ENCODE measurements around the gene APOO. TPM values are rescaled to one million over a fixed set of nuclear protein-coding genes. Genes with fewer than 3 reads are reported as not detected.
A peak's percentile ranks its signal among the peaks of the same experiment; 100 is the strongest.

APOO gene
- total RNA-seq, 1 experiment from 2014 or later: 28.0 TPM

DNA sequence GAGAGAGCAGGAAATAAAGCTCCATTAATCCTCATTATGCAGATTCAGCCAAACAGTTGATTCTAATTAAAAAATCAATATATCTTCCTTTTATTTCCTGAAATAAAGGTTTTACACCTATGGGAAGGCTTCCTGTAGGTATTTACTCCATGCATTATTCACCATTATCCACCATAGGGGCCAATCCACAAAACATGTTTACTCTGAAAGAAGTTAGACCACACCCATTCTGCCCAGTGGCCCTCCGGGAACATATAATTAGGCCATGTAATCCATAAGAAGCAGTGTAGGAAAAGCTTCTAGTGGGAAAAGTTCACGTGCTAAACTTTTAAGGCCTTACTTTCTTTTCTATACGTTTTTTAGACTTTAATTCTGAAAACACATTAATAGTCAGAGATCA is 67.1 kb downstream of the APOO start:
- no peak overlapping the region for H3K27ac ChIP-seq
- no peaks in the 10 kb centered on the region for H3K36me3 ChIP-seq
- no peaks in the 10 kb centered on the region for H3K27me3 ChIP-seq (replicated peaks)
- DNase-seq (ENCODE audit: low read depth in 1 of 2, low spot score in 2 of 2): no peak
- H3K4me1 ChIP-seq (replicated peaks): peaks cover 3% of the 10 kb centered on the region; the same call in 1 of the 2 replicates
- H3K9me3 ChIP-seq (replicated peaks): no peaks in the 10 kb centered on the region
- no peak overlapping the region for H3K4me3 ChIP-seq

DNA sequence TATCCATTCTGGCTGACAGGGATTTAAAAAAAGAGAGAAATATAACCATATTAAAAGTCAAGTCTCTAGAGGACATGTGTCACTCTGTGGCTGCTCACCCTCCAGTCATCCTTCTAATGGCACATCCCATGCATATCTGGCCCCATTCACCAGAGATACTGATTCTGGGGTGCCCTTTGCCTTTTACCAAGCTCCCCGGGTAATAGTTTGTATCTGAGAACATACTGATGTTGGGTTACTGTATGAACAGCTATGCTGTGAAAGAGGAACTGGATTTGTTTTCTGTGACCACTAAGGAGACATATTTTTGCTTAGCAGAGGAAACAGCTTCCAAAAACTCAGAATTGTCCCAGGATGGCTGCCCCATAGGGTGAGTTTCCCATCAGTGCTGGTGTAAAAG is 68.8 kb downstream of the APOO start:
- H3K27me3 ChIP-seq (replicated peaks): no peaks in the 10 kb centered on the region
- H3K9me3 ChIP-seq (replicated peaks): no peaks in the 10 kb centered on the region
- H3K27ac ChIP-seq: no peak overlapping the region
- H3K4me1 ChIP-seq (replicated peaks): no peaks in the 10 kb centered on the region
- DNase-seq (ENCODE audit: low read depth in 1 of 2, low spot score in 2 of 2): no peak
- H3K4me3 ChIP-seq: no peak overlapping the region
- H3K36me3 ChIP-seq: no peaks in the 10 kb centered on the region

DNA sequence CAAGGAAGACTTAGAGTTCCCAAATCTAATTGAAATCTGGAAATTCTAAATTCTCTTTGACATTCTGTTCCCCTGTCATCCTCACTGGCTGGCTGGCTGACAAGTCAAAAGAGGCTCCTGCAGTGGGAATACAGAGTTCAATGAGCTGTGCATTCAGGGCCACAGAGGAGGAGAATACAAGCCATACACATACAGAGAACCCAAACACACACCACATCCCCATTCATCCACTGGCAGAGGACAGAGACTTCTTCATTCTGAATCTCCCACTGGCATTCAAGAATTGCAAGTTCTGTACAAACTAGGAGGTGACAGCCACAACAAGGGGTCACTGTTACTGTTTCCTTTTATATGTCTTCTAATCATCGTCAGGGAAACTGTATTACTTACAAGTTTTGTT is 75.0 kb downstream of the APOO start:
- no peaks in the 10 kb centered on the region for H3K27me3 ChIP-seq (replicated peaks)
- H3K9me3 ChIP-seq (replicated peaks): no peaks in the 10 kb centered on the region
- H3K36me3 ChIP-seq: no peaks in the 10 kb centered on the region
- H3K4me1 ChIP-seq (replicated peaks): peaks cover 8% of the 10 kb centered on the region
- no peak for DNase-seq (ENCODE audit: low read depth in 1 of 2, low spot score in 2 of 2)
- H3K4me3 ChIP-seq: no peak overlapping the region
- no peak overlapping the region for H3K27ac ChIP-seq

DNA sequence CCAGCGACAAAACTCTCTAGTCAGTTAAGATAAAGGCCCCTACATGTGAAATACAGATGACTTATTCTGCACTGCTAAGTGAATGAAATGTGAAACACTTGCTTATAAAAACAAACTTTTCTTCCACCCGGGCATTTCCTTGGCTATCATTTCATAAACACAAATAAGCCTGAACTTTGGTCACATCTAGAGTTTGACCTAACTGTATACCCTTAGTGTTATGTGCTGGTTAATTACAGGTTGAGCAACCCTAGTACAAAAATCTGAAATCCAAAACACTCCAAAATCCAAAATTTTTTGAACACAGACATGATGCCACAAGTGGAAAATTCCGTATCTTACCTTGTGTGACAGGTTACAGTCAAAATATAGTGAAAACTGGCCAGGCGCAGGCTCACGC is 78.9 kb downstream of the APOO start:
- H3K27ac ChIP-seq: peak overlapping the region; percentile 66
- H3K27me3 ChIP-seq (replicated peaks): no peaks in the 10 kb centered on the region
- H3K9me3 ChIP-seq (replicated peaks): no peaks in the 10 kb centered on the region
- DNase-seq (ENCODE audit: low read depth in 1 of 2, low spot score in 2 of 2): peak in 1 of 2 experiments; percentile 34
- H3K4me1 ChIP-seq (replicated peaks): peaks cover 8% of the 10 kb centered on the region
- peak overlapping the region; percentile 22; the same call in 1 of the 2 replicates for H3K4me3 ChIP-seq
- no peaks in the 10 kb centered on the region for H3K36me3 ChIP-seq

- no peaks in the 10 kb centered on the region for H3K27me3 ChIP-seq (replicated peaks)
- H3K4me1 ChIP-seq (replicated peaks): peaks cover 26% of the 10 kb centered on the region
- H3K4me3 ChIP-seq: no peak overlapping the region
- no peak for DNase-seq (ENCODE audit: low read depth in 1 of 2, low spot score in 2 of 2)
- H3K9me3 ChIP-seq (replicated peaks): no peaks in the 10 kb centered on the region
- no peaks in the 10 kb centered on the region for H3K36me3 ChIP-seq
- no peak overlapping the region for H3K27ac ChIP-seq
Measured at GRCh38 chrX:23826653-23827052, 81.1 kb downstream of the APOO start.

DNA sequence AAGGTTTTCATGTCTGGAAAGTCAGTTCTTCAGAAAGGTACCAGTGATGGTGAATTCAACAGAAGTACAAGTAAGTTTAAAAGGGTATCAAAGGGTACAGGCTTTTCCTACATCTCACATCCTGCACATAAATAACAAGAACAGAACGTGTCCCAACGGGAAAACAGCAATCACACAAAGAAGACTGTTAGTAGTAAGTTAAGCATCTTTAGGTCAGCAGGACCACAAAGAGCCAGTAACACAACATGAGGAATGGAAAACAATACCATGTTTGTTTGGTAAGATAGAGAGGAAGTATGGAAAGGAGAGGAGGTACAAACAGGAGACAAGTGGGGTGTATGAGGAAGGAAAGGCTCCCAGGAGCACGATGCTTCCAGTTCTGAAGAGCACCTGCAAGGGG is 81.5 kb downstream of the APOO start:
- Histone ChIP-seq H3K9me3 (replicated peaks) (no peaks in the 10 kb centered on the region), H3K27me3 (replicated peaks) (no peaks in the 10 kb centered on the region), H3K27ac (no peak overlapping the region), H3K36me3 (no peaks in the 10 kb centered on the region), H3K4me1 (replicated peaks) (peaks cover 26% of the 10 kb centered on the region), H3K4me3 (no peak overlapping the region)
- no peak for DNase-seq (ENCODE audit: low read depth in 1 of 2, low spot score in 2 of 2)

DNA sequence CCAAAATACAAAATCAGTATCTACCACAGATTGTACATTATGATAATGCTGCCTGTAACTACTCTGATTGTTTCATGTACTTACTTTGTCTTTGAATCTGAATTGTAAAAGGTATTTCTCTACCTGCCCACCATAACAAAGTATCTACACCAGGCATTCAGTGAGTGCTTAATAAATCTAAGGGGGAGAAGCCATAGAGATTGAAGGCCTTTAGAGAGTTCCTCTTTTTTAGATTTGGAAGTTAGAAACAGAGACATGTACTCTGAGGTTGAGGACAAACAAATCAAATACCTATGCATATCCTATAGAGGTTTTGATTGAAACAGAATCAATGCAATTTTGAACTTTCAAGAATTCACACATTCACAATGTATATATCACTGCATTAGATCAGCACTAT is 82.1 kb downstream of the APOO start:
- peaks cover 26% of the 10 kb centered on the region for H3K4me1 ChIP-seq (replicated peaks)
- no peak for DNase-seq (ENCODE audit: low read depth in 1 of 2, low spot score in 2 of 2)

DNA sequence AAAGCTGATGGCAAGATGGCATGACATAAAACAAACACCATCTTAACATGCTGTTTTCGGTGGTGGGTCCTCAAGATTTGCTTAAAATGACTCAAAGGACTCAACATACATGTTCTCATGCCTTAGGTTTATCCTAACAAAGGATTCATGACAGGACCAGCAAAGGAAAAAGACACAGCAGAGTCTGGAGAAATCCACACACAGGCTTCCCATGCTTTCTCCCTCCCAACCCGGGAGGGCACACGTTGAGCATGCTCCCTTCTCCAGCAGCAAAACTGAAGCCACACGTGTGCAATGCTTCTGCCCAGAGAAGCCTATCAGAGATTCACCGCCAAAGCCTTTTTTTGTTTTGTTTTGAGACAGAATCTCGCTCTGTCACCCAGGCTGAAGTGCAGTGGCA is 84.9 kb downstream of the APOO start:
- DNase-seq (ENCODE audit: low read depth in 1 of 2, low spot score in 2 of 2): peak in 1 of 2 experiments; percentile 28
- H3K4me3 ChIP-seq: no peak overlapping the region
- no peaks in the 10 kb centered on the region for H3K9me3 ChIP-seq (replicated peaks)
- peak overlapping the region; percentile 90 for H3K27ac ChIP-seq
- H3K27me3 ChIP-seq (replicated peaks): no peaks in the 10 kb centered on the region
- no peaks in the 10 kb centered on the region for H3K36me3 ChIP-seq
- H3K4me1 ChIP-seq (replicated peaks): peaks cover 27% of the 10 kb centered on the region

More for the DNA sequence above, 82.1 kb downstream of the APOO start:
- Histone ChIP-seq H3K27ac (no peak overlapping the region), H3K9me3 (replicated peaks) (no peaks in the 10 kb centered on the region), H3K4me3 (no peak overlapping the region), H3K27me3 (replicated peaks) (no peaks in the 10 kb centered on the region), H3K36me3 (no peaks in the 10 kb centered on the region)

- Histone ChIP-seq H3K27me3 (replicated peaks) (no peaks in the 10 kb centered on the region), H3K36me3 (no peaks in the 10 kb centered on the region), H3K27ac (peak overlapping the region; percentile 90), H3K4me1 (replicated peaks) (peaks cover 27% of the 10 kb centered on the region), H3K4me3 (no peak overlapping the region), H3K9me3 (replicated peaks) (no peaks in the 10 kb centered on the region)
- DNase-seq (ENCODE audit: low read depth in 1 of 2, low spot score in 2 of 2): peak in 1 of 2 experiments; percentile 66
Measured at GRCh38 chrX:23822397-23822796, 85.3 kb downstream of the APOO start.

DNA sequence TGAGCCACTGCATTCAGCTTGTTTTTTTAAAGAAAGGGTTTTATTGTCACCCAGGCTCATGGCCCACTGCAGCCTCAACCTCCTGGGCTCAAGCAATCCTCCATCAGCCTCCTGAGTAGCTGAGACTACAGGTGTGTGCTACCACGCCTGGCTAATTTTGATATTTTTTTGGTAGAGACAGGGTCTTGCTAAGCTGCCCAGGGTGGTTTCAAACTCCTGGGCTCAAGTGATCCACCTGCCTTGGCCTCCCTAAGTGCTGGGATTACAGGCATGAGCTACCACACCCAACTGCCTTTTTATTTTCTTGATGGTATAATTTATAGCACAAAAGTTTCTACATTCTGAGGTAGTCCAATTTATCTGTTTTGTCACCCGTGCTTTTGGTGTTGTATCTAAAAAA is 85.9 kb downstream of the APOO start:
- no peaks in the 10 kb centered on the region for H3K27me3 ChIP-seq (replicated peaks)
- no peaks in the 10 kb centered on the region for H3K9me3 ChIP-seq (replicated peaks)
- peaks cover 27% of the 10 kb centered on the region for H3K4me1 ChIP-seq (replicated peaks)
- peak overlapping the region; percentile 90 for H3K27ac ChIP-seq
- no peak overlapping the region for H3K4me3 ChIP-seq
- no peaks in the 10 kb centered on the region for H3K36me3 ChIP-seq
- DNase-seq (ENCODE audit: low read depth in 1 of 2, low spot score in 2 of 2): no peak

- H3K9me3 ChIP-seq (replicated peaks): no peaks in the 10 kb centered on the region
- no peak overlapping the region for H3K4me3 ChIP-seq
- no peaks in the 10 kb centered on the region for H3K27me3 ChIP-seq (replicated peaks)
- DNase-seq (ENCODE audit: low read depth in 1 of 2, low spot score in 2 of 2): peak in 1 of 2 experiments; percentile 25
- H3K36me3 ChIP-seq: no peaks in the 10 kb centered on the region
- peak overlapping the region; percentile 77 for H3K27ac ChIP-seq
- H3K4me1 ChIP-seq (replicated peaks): peaks cover 27% of the 10 kb centered on the region
Measured at GRCh38 chrX:23820235-23820782, 87.4 kb downstream of the APOO start.

GRCh38 chrX:23819385-23820234 is 88.1 kb downstream of the APOO start:
- Histone ChIP-seq H3K27me3 (replicated peaks) (no peaks in the 10 kb centered on the region), H3K9me3 (replicated peaks) (no peaks in the 10 kb centered on the region), H3K4me1 (replicated peaks) (peaks cover 27% of the 10 kb centered on the region), H3K36me3 (no peaks in the 10 kb centered on the region), H3K27ac (peak overlapping the region; percentile 77), H3K4me3 (no peak overlapping the region)
- DNase-seq (ENCODE audit: low read depth in 1 of 2, low spot score in 2 of 2): peak in 1 of 2 experiments; percentile 63

DNA sequence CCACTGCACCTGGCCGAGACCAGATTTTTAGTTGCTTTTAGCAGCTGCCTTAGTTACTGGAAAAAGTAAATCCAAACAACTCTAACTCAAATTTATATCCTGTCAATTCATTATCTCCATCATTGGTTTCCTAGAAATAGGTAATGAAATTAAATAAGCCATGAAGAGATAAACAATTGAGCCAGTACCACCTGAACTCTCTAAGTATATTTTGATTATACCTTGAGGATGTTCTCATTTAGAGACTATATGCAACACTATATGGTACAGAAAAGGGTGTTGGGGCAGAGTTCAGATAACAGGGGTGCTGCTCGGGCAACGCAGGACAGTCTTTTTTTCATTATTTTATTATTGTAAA is 89.8 kb downstream of the APOO start:
- Histone ChIP-seq H3K4me1 (replicated peaks) (peaks cover 22% of the 10 kb centered on the region), H3K4me3 (no peak overlapping the region), H3K27me3 (replicated peaks) (no peaks in the 10 kb centered on the region), H3K27ac (no peak overlapping the region), H3K36me3 (no peaks in the 10 kb centered on the region), H3K9me3 (replicated peaks) (no peaks in the 10 kb centered on the region)
- no peak for DNase-seq (ENCODE audit: low read depth in 1 of 2, low spot score in 2 of 2)

DNA sequence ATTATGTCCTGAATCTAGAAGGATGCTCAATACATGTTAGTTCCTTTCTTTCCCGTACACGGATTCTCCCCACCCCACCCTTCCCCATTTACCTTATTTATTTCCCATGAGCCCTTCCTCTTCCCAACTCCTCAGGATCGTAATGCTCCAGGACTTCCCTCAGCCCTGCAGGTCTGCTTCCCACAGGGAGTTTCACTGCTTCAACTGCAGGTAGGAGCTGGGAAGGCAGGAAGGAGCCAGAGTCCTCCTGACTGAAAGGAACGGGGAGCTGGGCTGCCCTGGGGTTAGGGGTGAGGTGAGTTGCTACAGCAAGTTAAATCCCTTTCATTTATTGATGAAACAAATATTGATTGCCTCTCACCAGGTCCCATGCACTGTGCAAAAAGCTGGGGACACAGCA is 91.6 kb downstream of the APOO start:
- Histone ChIP-seq H3K27ac (no peak overlapping the region), H3K9me3 (replicated peaks) (no peaks in the 10 kb centered on the region), H3K36me3 (no peaks in the 10 kb centered on the region), H3K4me3 (no peak overlapping the region), H3K27me3 (replicated peaks) (no peaks in the 10 kb centered on the region), H3K4me1 (replicated peaks) (peaks cover 9% of the 10 kb centered on the region)
- no peak for DNase-seq (ENCODE audit: low read depth in 1 of 2, low spot score in 2 of 2)

Data from SJSA1 (cell line).